HepG2 (cell line): Measurements from ENCODE around the gene MT4. TPM values are rescaled to one million over a fixed set of nuclear protein-coding genes. Genes with fewer than 3 reads are reported as not detected.

ENCODE experiments used
- ATAC-seq: fragments of 200-7000 bp; cut with Tn5 transposase; 3 replicates; pipeline ENCODE4 v1.9.1; 2020; ENCODE audit warnings: mild to moderate bottlenecking, moderate library complexity
- BruUV-seq: library from RNA; stranded (reverse); fragments of 400-500 nt; replicated peaks from 2 replicates; lab custom pipeline; 2021; lab: Mats Ljungman, UMichigan
- CTCF ChIA-PET: fragments of 300-600 bp; formaldehyde crosslinking; extraction: SDS; loops from one replicate; lab custom pipeline; 2021; ENCODE audit warnings: low total read pairs, inconsistent platforms, low intra/inter-chr PET ratio; lab: Yijun Ruan, JAX
- POLR2A ChIA-PET: fragments of 350-600 bp; sonication (Branson Sonifier 250); formaldehyde crosslinking; loops from one replicate; lab custom pipeline; 2020; ENCODE audit warnings: antibody characterized with exemption, inconsistent platforms; lab: Yijun Ruan, JAX
- DNase-seq: peaks from one replicate; pipeline ENCODE4 v3.0.0-alpha.2; 2015; ENCODE audit warnings: low spot score
- FAIRE-seq: peaks from 3 replicates; lab custom pipeline; 2011; peaks lifted over from hg19 to GRCh38; lab: Jason Lieb, UNC
- H2AFZ ChIP-seq: one replicate; pipeline ENCODE4 v1.6.1; 2011; ENCODE audit warnings: low read length, inconsistent platforms
- H3K27ac ChIP-seq: fragments of 300-600 bp; 3 replicates; pipeline ENCODE4 v1.8.0; 2011; ENCODE audit warnings: mixed run types, mild to moderate bottlenecking, mixed read lengths, low read length, inconsistent platforms; ENCODE audit not compliant: insufficient read depth; ENCODE audit errors: extremely low read length
- H3K27me3 ChIP-seq, 2 experiments: fragments of 200-600 bp in 1 of 2; 2 replicates in 1 of 2; 3 replicates in 1 of 2; pipeline versions ENCODE4 v1.6.0 to v1.8.0; 2011; ENCODE audit warnings: low read length in 2 of 2, mild to moderate bottlenecking in 2 of 2, moderate library complexity in 2 of 2, inconsistent platforms in 1 of 2; ENCODE audit not compliant: insufficient read depth in 2 of 2, control insufficient read depth in 1 of 2
- H3K36me3 ChIP-seq, 2 experiments: fragments of 200-600 bp in 1 of 2; replicated peaks in 1 of 2; 2 replicates in 1 of 2; 3 replicates in 1 of 2; pipeline versions ENCODE4 v1.5.1 to v1.8.0; 2011; ENCODE audit warnings: low read length in 2 of 2, inconsistent platforms in 1 of 2; ENCODE audit not compliant: insufficient read depth in 2 of 2, control insufficient read depth in 1 of 2
- H3K4me1 ChIP-seq: 2 replicates; pipeline ENCODE4 v1.5.1; 2012; ENCODE audit warnings: low read length, inconsistent platforms; ENCODE audit not compliant: insufficient read depth
- H3K4me2 ChIP-seq: 2 replicates; pipeline ENCODE4 v1.6.0; 2011; ENCODE audit warnings: low read depth, low read length, inconsistent platforms
- H3K4me3 ChIP-seq, 3 experiments: fragments of 200-600 bp in 1 of 3; sonication (generic), shearing (Covaris generic) in 1 of 3; replicated peaks in 1 of 3; 2 replicates each; pipeline ENCODE4 v1.5.1; 2011 to 2016; ENCODE audit warnings: low read length in 3 of 3, inconsistent platforms in 2 of 3, low read depth in 2 of 3, mild to moderate bottlenecking in 2 of 3, control low read depth in 1 of 3, mixed read lengths in 1 of 3; ENCODE audit not compliant: insufficient read depth in 1 of 3
- H3K79me2 ChIP-seq: one replicate; pipeline ENCODE4 v1.6.1; 2011; ENCODE audit warnings: low read length, inconsistent platforms; ENCODE audit not compliant: insufficient read depth
- H3K9ac ChIP-seq: 2 replicates; pipeline ENCODE4 v1.6.0; 2011; ENCODE audit warnings: mild to moderate bottlenecking, low read depth, low read length, inconsistent platforms; ENCODE audit not compliant: insufficient read depth
- H3K9me3 ChIP-seq: 2 replicates; pipeline ENCODE4 v1.5.1; 2012; ENCODE audit warnings: mild to moderate bottlenecking, low read length
- H4K20me1 ChIP-seq: 2 replicates; pipeline ENCODE4 v1.6.0; 2011; ENCODE audit warnings: inconsistent platforms, mild to moderate bottlenecking, low read length, moderate library complexity; ENCODE audit not compliant: insufficient read depth
- AGO2 ChIP-seq: fragments of 200-400 bp; formaldehyde crosslinking; optimal IDR thresholded peaks from 2 replicates; pipeline ENCODE3; 2017; ENCODE audit warnings: mild to moderate bottlenecking, low read depth, low read length, moderate library complexity
- KLF6 ChIP-seq: IDR thresholded peaks from 2 replicates; pipeline ENCODE4 v1.8.0; 2016; ENCODE audit warnings: missing biosample characterization, missing genetic modification reagents
- PPARG ChIP-seq: conservative IDR thresholded peaks from 2 replicates; pipeline ENCODE4 v1.6.1; 2016; ENCODE audit warnings: missing biosample characterization, missing genetic modification reagents
- SATB2 ChIP-seq: sonication (generic); formaldehyde crosslinking; IDR thresholded peaks from 2 replicates; pipeline ENCODE4 v1.5.0; 2020; ENCODE audit warnings: missing genetic modification reagents
- SNRNP70 ChIP-seq: fragments of 200-400 bp; formaldehyde crosslinking; IDR thresholded peaks from 2 replicates; pipeline ENCODE4 v1.6.1; 2017; ENCODE audit warnings: mild to moderate bottlenecking, low read depth, low read length, moderate library complexity
- ZKSCAN1 ChIP-seq: fragments of 150-350 bp; IDR thresholded peaks from 2 replicates; pipeline ENCODE4 v1.6.1; 2014; ENCODE audit warnings: low read length
- WGBS: methylation state at CpG from one replicate; pipeline ENCODE4 v1.1.6; 2017; ENCODE audit warnings: low lambda C conversion rate; 5-methylcytosine and 5-hydroxymethylcytosine counted together
- in situ Hi-C: cut with HindIII; loops from 2 replicates; pipeline ENCODE4 v1.10.0; 2017; ENCODE audit warnings: low pct_unique_long_range_greater_than_20kb; ENCODE audit not compliant: extremely low pct_ligation_motif_present
- intact Hi-C: fragments of 100-400 bp; cut with micrococcal nuclease; formaldehyde crosslinking; loops from one replicate; pipeline ENCODE4 v1.10.0; 2022; ENCODE audit not compliant: unreplicated experiment
- polyA plus RNA-seq, 8 experiments: library from polyadenylated mRNA; depleted of rRNA in 3 of 8; stranded (reverse) in 7 of 8; unstranded in 1 of 8; fragments of >200 nt; fragmentation: Illumina TruSeq in 4 of 8; extraction: Trizol in 4 of 8; gene quantifications; 2 replicates each; pipeline versions ENCODE4 v1.2.1 to v1.2.3, GENCODE V29; 2011 to 2016; ENCODE audit warnings: low read depth in 4 of 8, missing spikeins in 1 of 8, mixed read lengths in 1 of 8; ENCODE audit not compliant: insufficient read depth in 1 of 8
- total RNA-seq, 5 experiments: library from RNA; depleted of rRNA; stranded (reverse); fragments of >200 nt; fragmentation: Illumina TruSeq; extraction: Trizol; gene quantifications; 2 replicates each; pipeline ENCODE4 v1.2.3, GENCODE V29; 2016; ENCODE audit warnings: low read depth in 1 of 5
- TF ChIP-seq, protein P1 (sequence below): sonication (generic); formaldehyde crosslinking; IDR thresholded peaks from 2 replicates; pipeline ENCODE4 v1.5.0; 2020; ENCODE audit warnings: mild to moderate bottlenecking, low read depth, missing genetic modification reagents, borderline replicate concordance
- TF ChIP-seq, protein P2 (sequence below): sonication (generic); formaldehyde crosslinking; IDR thresholded peaks from 2 replicates; pipeline ENCODE4 v1.4.0; 2020; ENCODE audit warnings: missing genetic modification reagents, borderline replicate concordance

MT4 gene
- total and polyA plus RNA-seq, 2 of the 13 experiments (the other 11 are each of a cell fraction or from before 2014, with no cell fraction given) = not detected

DNA sequence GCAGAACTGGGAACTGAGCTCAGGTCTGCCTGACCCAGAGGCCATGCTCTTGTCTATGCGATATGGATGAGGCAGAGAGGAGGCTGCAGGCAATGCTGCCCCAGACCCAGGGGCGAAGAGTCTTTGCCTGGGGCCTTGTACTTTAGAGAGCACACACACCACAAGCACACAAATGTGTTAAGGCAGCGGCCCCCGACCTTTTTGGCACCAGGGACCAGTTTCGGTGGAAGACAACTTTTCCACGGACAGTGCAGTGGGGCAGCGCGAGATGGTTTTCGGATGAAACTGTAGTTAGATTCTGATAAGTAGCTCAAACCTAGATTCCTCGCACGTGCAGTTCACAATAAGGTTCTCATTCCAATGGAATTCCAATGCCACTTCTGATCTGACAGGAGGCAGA lies 6.7 kb downstream of the MT4 start (continued):
- TF ChIP-seq SNRNP70 = no peak
- TF ChIP-seq SATB2 (CRISPR knock-in tag) = no peak
- TF ChIP-seq ZKSCAN1 = no peak
- no peak for TF ChIP-seq PPARG (CRISPR knock-in tag)
- no peak for TF ChIP-seq AGO2

DNA sequence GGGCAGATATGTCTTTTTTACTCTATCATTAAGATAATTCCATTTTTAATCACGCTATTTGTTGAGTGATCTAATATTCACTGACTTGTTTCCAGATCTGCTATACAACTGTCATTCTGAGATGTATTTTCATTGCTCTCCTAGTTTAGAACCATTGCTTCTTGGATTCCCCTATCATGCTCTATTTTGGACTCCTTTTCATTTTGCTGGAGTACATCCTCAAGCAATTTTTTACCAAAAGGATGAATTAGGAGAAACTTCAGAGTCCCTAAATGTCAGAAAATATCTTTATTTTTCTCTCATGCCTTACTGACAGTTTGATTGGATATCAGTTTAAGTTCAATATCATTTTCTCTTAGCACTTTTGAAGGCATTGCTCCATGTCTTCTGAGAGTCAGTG lies 9.8 kb downstream of the MT4 start:
- DNase-seq (no peak), ATAC-seq (no peak), FAIRE-seq (no peak)
- WGBS = 0% methylated on average over 1 of the region's 1 CpG
- TF ChIP-seq KLF6 (CRISPR knock-in tag) = no peak
- TF ChIP-seq, protein P1, sequence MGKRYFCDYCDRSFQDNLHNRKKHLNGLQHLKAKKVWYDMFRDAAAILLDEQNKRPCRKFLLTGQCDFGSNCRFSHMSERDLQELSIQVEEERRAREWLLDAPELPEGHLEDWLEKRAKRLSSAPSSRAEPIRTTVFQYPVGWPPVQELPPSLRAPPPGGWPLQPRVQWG (CRISPR knock-in tag) = no peak
- TF ChIP-seq, protein P2, sequence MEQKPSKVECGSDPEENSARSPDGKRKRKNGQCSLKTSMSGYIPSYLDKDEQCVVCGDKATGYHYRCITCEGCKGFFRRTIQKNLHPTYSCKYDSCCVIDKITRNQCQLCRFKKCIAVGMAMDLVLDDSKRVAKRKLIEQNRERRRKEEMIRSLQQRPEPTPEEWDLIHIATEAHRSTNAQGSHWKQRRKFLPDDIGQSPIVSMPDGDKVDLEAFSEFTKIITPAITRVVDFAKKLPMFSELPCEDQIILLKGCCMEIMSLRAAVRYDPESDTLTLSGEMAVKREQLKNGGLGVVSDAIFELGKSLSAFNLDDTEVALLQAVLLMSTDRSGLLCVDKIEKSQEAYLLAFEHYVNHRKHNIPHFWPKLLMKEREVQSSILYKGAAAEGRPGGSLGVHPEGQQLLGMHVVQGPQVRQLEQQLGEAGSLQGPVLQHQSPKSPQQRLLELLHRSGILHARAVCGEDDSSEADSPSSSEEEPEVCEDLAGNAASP (CRISPR knock-in tag) = no peak
- intact Hi-C loops (loop anchor here (5.0 kb wide), 1 partner anchor 213 kb away; no protein-coding TSS in a partner anchor), in situ Hi-C loops (loop anchor here (5.0 kb wide), 1 partner anchor 128 kb away; no protein-coding TSS in a partner anchor)
- H3K79me2 ChIP-seq = no peaks in the 10 kb centered on the region
- no peak overlapping the region for H3K27ac ChIP-seq
- H3K4me3 ChIP-seq = no peak overlapping the region
- no TSS peak for BruUV-seq
- H3K36me3 ChIP-seq = no peaks in the 10 kb centered on the region
- H3K4me2 ChIP-seq = no peak overlapping the region
- H3K27me3 ChIP-seq = peaks cover 0 to 6% of the 10 kb centered on the region in 2 experiments; a peak in 1 of 5 replicates
- no peak overlapping the region for H3K9ac ChIP-seq
- no peaks in the 10 kb centered on the region for H3K4me1 ChIP-seq
- POLR2A ChIA-PET = no interaction called here
- no peaks in the 10 kb centered on the region for H4K20me1 ChIP-seq
- CTCF ChIA-PET = no interaction called here
- peaks cover 4% of the 10 kb centered on the region; the same call in 1 of the 2 replicates for H3K9me3 ChIP-seq
- no peak overlapping the region for H2AFZ ChIP-seq
